Mesendoderm (in vitro differentiated cells): ENCODE data around the gene COL6A3.

Experiments
- DNase-seq: peaks from one replicate; pipeline ENCODE4 v3.0.0; 2013
- H2AK5ac ChIP-seq: 2 replicates; pipeline ENCODE4 v1.6.1; 2013; ENCODE audit warnings: low read length, inconsistent platforms
- H2BK120ac ChIP-seq: 2 replicates; pipeline ENCODE4 v1.6.1; 2013; ENCODE audit warnings: low read depth, mild to moderate bottlenecking, low read length, moderate library complexity, mixed read lengths
- H2BK15ac ChIP-seq: replicated peaks from 2 replicates; pipeline ENCODE4 v1.6.1; 2013; ENCODE audit warnings: low read depth, mild to moderate bottlenecking, moderate library complexity
- H2BK5ac ChIP-seq: 2 replicates; pipeline ENCODE4 v1.6.1; 2013; ENCODE audit warnings: low read length, inconsistent platforms
- H3K18ac ChIP-seq: 2 replicates; pipeline ENCODE4 v1.6.1; 2013; ENCODE audit warnings: mild to moderate bottlenecking, low read length, mixed read lengths
- H3K23ac ChIP-seq: one replicate; pipeline ENCODE4 v1.6.1; 2013; ENCODE audit warnings: low read length
- H3K27ac ChIP-seq: 2 replicates; pipeline ENCODE4 v1.5.1; 2013; ENCODE audit warnings: low read depth, mild to moderate bottlenecking, inconsistent platforms, low read length, moderate library complexity
- H3K27me3 ChIP-seq: 2 replicates; pipeline ENCODE4 v1.6.1; 2013; ENCODE audit warnings: low read length, control low read depth, mild to moderate bottlenecking, inconsistent platforms; ENCODE audit not compliant: insufficient read depth, poor library complexity
- H3K36me3 ChIP-seq: 2 replicates; pipeline ENCODE4 v1.6.1; 2013; ENCODE audit warnings: low read length, inconsistent platforms; ENCODE audit not compliant: control insufficient read depth, insufficient read depth
- H3K4ac ChIP-seq: one replicate; pipeline ENCODE4 v1.6.1; 2013; ENCODE audit warnings: low read depth, mild to moderate bottlenecking, low read length, moderate library complexity
- H3K4me1 ChIP-seq: 2 replicates; pipeline ENCODE4 v1.6.1; 2013; ENCODE audit warnings: low read depth, low read length, inconsistent platforms; ENCODE audit not compliant: control insufficient read depth
- H3K4me2 ChIP-seq: 2 replicates; pipeline ENCODE4 v1.6.1; 2013; ENCODE audit warnings: low read length
- H3K4me3 ChIP-seq: 2 replicates; pipeline ENCODE4 v1.5.1; 2013; ENCODE audit warnings: mild to moderate bottlenecking, low read length
- H3K56ac ChIP-seq: one replicate; pipeline ENCODE4 v1.6.1; 2013; ENCODE audit warnings: low read length
- H3K79me1 ChIP-seq: 2 replicates; pipeline ENCODE4 v1.6.1; 2013; ENCODE audit warnings: low read length, inconsistent platforms
- H3K79me2 ChIP-seq: 2 replicates; pipeline ENCODE4 v1.6.1; 2013; ENCODE audit warnings: mild to moderate bottlenecking, low read length; ENCODE audit not compliant: control insufficient read depth, insufficient read depth
- H3K9ac ChIP-seq: 2 replicates; pipeline ENCODE4 v1.6.1; 2013; ENCODE audit warnings: low read length, inconsistent platforms
- H4K5ac ChIP-seq: one replicate; pipeline ENCODE4 v1.6.1; 2013; ENCODE audit warnings: low read length
- H4K8ac ChIP-seq: one replicate; pipeline ENCODE4 v1.6.1; 2013; ENCODE audit warnings: low read depth, mild to moderate bottlenecking, control low read depth, low read length, moderate library complexity
- WGBS: extraction: QIAGEN DNeasy Blood & Tissue Kit; methylation state at CpG from one replicate; pipeline ENCODE4 v1.1.7; 2013; ENCODE audit warnings: low lambda C conversion rate, missing lambda C conversion rate; ENCODE audit not compliant: insufficient coverage; ENCODE audit errors: extremely low coverage; 5-methylcytosine and 5-hydroxymethylcytosine counted together

COL6A3 gene

GRCh38 chr2:237314681-237315080 is 99.3 kb downstream of the COL6A3 start:
- Histone ChIP-seq H3K23ac (no peak overlapping the region), H3K27ac (no peak overlapping the region)

DNA sequence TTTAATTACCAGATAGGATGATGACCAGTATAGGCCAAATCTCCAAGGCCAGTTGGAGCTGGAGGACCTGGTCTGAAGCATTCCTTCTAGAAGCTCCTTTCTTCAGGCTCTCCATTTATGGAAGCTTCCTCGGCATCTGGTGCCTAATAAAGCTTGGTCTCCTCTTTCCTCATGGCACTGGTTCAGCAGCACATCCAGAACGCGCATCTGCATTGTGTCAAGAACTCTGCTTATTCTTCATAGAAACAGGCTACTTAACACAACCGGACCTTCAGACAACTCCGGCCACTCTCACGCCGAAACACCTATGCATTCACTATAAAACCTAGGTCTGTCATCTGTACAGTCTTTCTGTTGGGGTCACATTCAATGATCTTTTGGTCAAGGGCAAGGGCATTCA is 99.8 kb downstream of the COL6A3 start:
- Histone ChIP-seq H3K27me3 (no peaks in the 10 kb centered on the region), H3K4me1 (peaks cover 4% of the 10 kb centered on the region), H2AK5ac (no peak overlapping the region), H4K5ac (no peak overlapping the region), H4K8ac (no peak overlapping the region), H2BK120ac (no peak overlapping the region), H3K4me2 (no peak overlapping the region), H2BK5ac (no peak overlapping the region), H3K79me2 (no peaks in the 10 kb centered on the region), H3K36me3 (no peaks in the 10 kb centered on the region), H3K27ac (no peak overlapping the region), H3K4ac (no peak overlapping the region), H3K18ac (no peak overlapping the region), H3K79me1 (no peaks in the 10 kb centered on the region), H3K4me3 (no peak overlapping the region), H3K9ac (no peak overlapping the region), H3K23ac (no peak overlapping the region), H2BK15ac (no peak overlapping the region), H3K56ac (no peak overlapping the region)
- DNase-seq, result no peak
- WGBS, result no CpG with 5 or more reads among the region's 7 CpGs

More at GRCh38 chr2:237314681-237315080, 99.3 kb downstream of the COL6A3 start:
- no peaks in the 10 kb centered on the region for H3K79me2 ChIP-seq
- no peak overlapping the region for H4K8ac ChIP-seq
- H2BK120ac ChIP-seq, result no peak overlapping the region
- H3K18ac ChIP-seq, result no peak overlapping the region
- H3K56ac ChIP-seq, result no peak overlapping the region
- no peaks in the 10 kb centered on the region for H3K36me3 ChIP-seq
- no peak overlapping the region for H3K4me3 ChIP-seq
- no peak overlapping the region for H3K4ac ChIP-seq
- H3K4me2 ChIP-seq, result no peak overlapping the region
- no peak overlapping the region for H2BK5ac ChIP-seq
- H2BK15ac ChIP-seq, result no peak overlapping the region
- H3K79me1 ChIP-seq, result no peaks in the 10 kb centered on the region
- DNase-seq, result no peak
- H3K9ac ChIP-seq, result no peak overlapping the region
- no CpG with 5 or more reads among the region's 3 CpGs for WGBS
- no peaks in the 10 kb centered on the region for H3K27me3 ChIP-seq
- H2AK5ac ChIP-seq, result no peak overlapping the region
- peaks cover 4% of the 10 kb centered on the region for H3K4me1 ChIP-seq
- no peak overlapping the region for H4K5ac ChIP-seq

GRCh38 chr2:237312021-237312755 is 101.8 kb downstream of the COL6A3 start:
- Histone ChIP-seq H3K4me1 (peaks cover 4% of the 10 kb centered on the region), H3K4ac (no peak overlapping the region), H2AK5ac (no peak overlapping the region), H3K9ac (no peak overlapping the region), H3K56ac (no peak overlapping the region), H3K4me3 (no peak overlapping the region), H3K4me2 (no peak overlapping the region), H3K23ac (no peak overlapping the region), H2BK120ac (no peak overlapping the region), H4K8ac (no peak overlapping the region), H4K5ac (no peak overlapping the region), H3K27me3 (no peaks in the 10 kb centered on the region), H3K79me2 (no peaks in the 10 kb centered on the region), H3K18ac (no peak overlapping the region), H2BK15ac (no peak overlapping the region), H3K36me3 (no peaks in the 10 kb centered on the region), H3K79me1 (no peaks in the 10 kb centered on the region), H2BK5ac (no peak overlapping the region), H3K27ac (no peak overlapping the region)
- no peak for DNase-seq
- WGBS, result no CpG with 5 or more reads among the region's 12 CpGs

GRCh38 chr2:237310515-237311114 is 103.3 kb downstream of the COL6A3 start:
- no peak overlapping the region for H3K4ac ChIP-seq
- H3K4me2 ChIP-seq, result no peak overlapping the region
- no peak overlapping the region for H2AK5ac ChIP-seq
- no peak for DNase-seq
- H3K9ac ChIP-seq, result no peak overlapping the region
- no peak overlapping the region for H2BK120ac ChIP-seq
- H3K27ac ChIP-seq, result no peak overlapping the region
- H3K56ac ChIP-seq, result no peak overlapping the region
- H4K8ac ChIP-seq, result no peak overlapping the region
- no peaks in the 10 kb centered on the region for H3K4me1 ChIP-seq
- H3K18ac ChIP-seq, result no peak overlapping the region
- no peaks in the 10 kb centered on the region for H3K27me3 ChIP-seq
- H3K79me2 ChIP-seq, result no peaks in the 10 kb centered on the region
- no peaks in the 10 kb centered on the region for H3K36me3 ChIP-seq
- WGBS, result no CpG with 5 or more reads among the region's 14 CpGs
- H3K4me3 ChIP-seq, result no peak overlapping the region
- H2BK15ac ChIP-seq, result no peak overlapping the region
- H4K5ac ChIP-seq, result no peak overlapping the region
- H3K23ac ChIP-seq, result no peak overlapping the region
- no peak overlapping the region for H2BK5ac ChIP-seq
- H3K79me1 ChIP-seq, result no peaks in the 10 kb centered on the region

- WGBS, result no CpG with 5 or more reads among the region's 4 CpGs
- Histone ChIP-seq H3K4ac (no peak overlapping the region), H3K79me2 (no peaks in the 10 kb centered on the region), H2BK5ac (no peak overlapping the region), H3K56ac (no peak overlapping the region), H4K8ac (no peak overlapping the region), H3K23ac (no peak overlapping the region), H3K18ac (no peak overlapping the region), H3K27ac (no peak overlapping the region), H3K4me1 (no peaks in the 10 kb centered on the region), H4K5ac (no peak overlapping the region), H3K79me1 (no peaks in the 10 kb centered on the region), H3K27me3 (no peaks in the 10 kb centered on the region), H3K4me3 (no peak overlapping the region), H2AK5ac (no peak overlapping the region), H2BK15ac (no peak overlapping the region), H3K36me3 (no peaks in the 10 kb centered on the region), H3K9ac (no peak overlapping the region), H2BK120ac (no peak overlapping the region), H3K4me2 (no peak overlapping the region)
- DNase-seq, result no peak
These were observed 104.5 kb downstream of the COL6A3 start for GRCh38 chr2:237309416-237309815.
